GM12875 (cell line): Measurements from ENCODE around the gene ZNF567.

ENCODE experiments used
- H3K4me3 ChIP-seq: one replicate; pipeline ENCODE4 v1.5.1; 2011; ENCODE audit warnings: low read depth, low read length, control low read depth
- CTCF ChIP-seq: IDR thresholded peaks from 2 replicates; pipeline ENCODE4 v1.5.1; 2011; ENCODE audit warnings: low read depth, mild to moderate bottlenecking, control low read depth, inconsistent platforms, low read length, moderate library complexity, borderline replicate concordance; ENCODE audit not compliant: insufficient read depth

ZNF567 gene

GRCh38 chr19:36687214-36688056, at the start of gene ZNF567:
ZNF567 (plus strand) TSS chr19:36687612; CDS start chr19:36694868, 7,256 bp downstream.
- TF ChIP-seq CTCF, result no peak
- H3K4me3 ChIP-seq, result peak within 1 kb of the TSS; percentile 63

DNA sequence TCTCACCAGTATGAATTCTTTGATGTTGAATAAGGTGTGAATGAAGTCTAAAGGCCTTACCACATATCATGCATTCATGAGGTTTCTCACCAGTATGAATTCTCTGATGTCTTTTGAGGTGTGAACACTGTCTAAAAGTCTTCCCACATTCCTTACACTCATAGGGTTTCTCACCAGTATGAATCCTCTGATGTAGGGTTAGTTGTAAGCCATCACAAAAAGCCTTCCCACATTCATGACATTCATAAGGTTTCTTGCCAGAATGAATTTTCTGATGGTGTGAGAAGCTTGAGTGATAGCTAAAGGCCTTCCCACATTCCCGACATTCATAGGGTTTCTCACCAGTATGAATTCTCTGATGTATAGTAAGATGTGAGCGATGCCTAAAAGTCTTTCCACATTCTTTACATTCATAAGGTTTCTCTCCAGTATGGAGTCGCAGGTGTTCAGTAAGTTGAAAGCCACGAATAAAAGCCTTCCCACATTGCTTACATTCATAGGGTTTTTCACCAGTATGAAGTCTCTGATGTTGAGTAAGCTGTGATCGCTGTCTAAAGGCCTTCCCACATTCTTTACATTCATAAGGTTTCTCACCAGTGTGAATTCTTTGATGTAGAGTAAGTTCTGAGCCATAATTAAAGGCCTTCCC, 48.4 kb upstream of the ZNF567 start:
- no peak for TF ChIP-seq CTCF
- H3K4me3 ChIP-seq, result no peak overlapping the region

GRCh38 chr19:36646746-36647145, 40.7 kb upstream of the ZNF567 start:
- H3K4me3 ChIP-seq, result no peak overlapping the region
- TF ChIP-seq CTCF, result no peak

GRCh38 chr19:36652958-36653357, 34.5 kb upstream of the ZNF567 start:
- no peak for TF ChIP-seq CTCF

DNA sequence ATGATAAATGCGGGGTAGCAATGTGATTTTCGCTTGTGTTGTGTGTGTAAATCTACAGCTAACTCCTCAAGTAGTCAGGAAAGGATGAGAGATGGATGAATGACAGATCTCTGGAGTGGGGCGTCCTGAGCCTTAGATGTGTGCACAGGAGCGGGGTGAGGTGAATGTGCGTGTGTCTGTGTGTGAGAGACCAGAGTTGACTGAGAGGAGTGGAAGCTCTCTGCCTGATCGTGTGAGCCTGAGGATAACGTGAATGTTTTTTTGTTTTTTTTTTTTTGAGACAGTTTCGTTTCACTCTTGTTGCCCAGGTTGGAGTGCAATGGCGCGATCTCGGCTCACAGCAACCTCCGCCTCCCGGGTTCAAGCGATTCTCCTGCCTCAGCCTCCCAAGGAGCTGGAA, 21.6 kb upstream of the ZNF567 start:
- peak overlapping the region; percentile 83 for H3K4me3 ChIP-seq
- no peak for TF ChIP-seq CTCF

More at GRCh38 chr19:36652958-36653357, 34.5 kb upstream of the ZNF567 start:
- H3K4me3 ChIP-seq, result no peak overlapping the region

- no peak for TF ChIP-seq CTCF
- no peak overlapping the region for H3K4me3 ChIP-seq
Measured at GRCh38 chr19:36668646-36669045, 18.8 kb upstream of the ZNF567 start.

DNA sequence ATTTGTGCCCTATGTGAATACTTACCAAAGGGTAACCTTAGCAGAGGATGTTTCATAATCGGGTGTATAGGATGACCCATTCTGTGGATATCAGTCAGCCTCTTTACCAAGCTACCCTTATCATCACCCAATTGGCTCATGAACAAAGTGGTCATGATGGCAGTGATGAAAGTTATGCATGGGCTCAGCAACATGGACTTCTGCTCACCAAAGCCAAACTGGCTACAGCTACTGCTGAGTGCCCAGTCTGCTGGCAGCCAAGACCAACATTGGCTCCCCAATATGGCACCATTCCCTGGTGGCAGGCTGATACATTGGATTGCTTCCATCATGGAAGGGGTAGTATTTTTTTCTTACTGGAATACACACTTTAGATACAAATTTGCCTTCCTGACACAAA, 15.0 kb upstream of the ZNF567 start:
- TF ChIP-seq CTCF, result no peak
- H3K4me3 ChIP-seq, result no peak overlapping the region
